ENCODE results near the gene DHRS4L2. TPM values are rescaled to one million over a fixed set of nuclear protein-coding genes. Genes with fewer than 3 reads are reported as not detected.

DHRS4L2 gene
- total RNA-seq, 1 donor from 2014 or later = 28.8 TPM

Other genes with a start within 250 kb of the DHRS4L2 start
- gene DHRS4, start 35.2 kb upstream of the DHRS4L2 start, total RNA-seq = 22.2 TPM
- 0.48 TPM for gene CARMIL3, start 63.1 kb downstream of the DHRS4L2 start, total RNA-seq
- gene CPNE6, start 82.6 kb downstream of the DHRS4L2 start, total RNA-seq = not detected
- gene PCK2, start 105.4 kb downstream of the DHRS4L2 start, total RNA-seq = 44.4 TPM
- 48.2 TPM for gene DCAF11, start 125.8 kb downstream of the DHRS4L2 start, total RNA-seq
- gene NRL, start 126.0 kb downstream of the DHRS4L2 start, total RNA-seq = 1.1 TPM
- 0.60 TPM for gene FITM1, start 141.7 kb downstream of the DHRS4L2 start, total RNA-seq
- gene PSME1, start 147.3 kb downstream of the DHRS4L2 start, total RNA-seq = 123 TPM
- gene EMC9, start 152.7 kb downstream of the DHRS4L2 start, total RNA-seq = 19.1 TPM
- 116 TPM for gene PSME2, start 157.7 kb downstream of the DHRS4L2 start, total RNA-seq
- 39.7 TPM for gene RNF31, start 158.6 kb downstream of the DHRS4L2 start, total RNA-seq
- 44.2 TPM for gene IRF9, start 172.3 kb downstream of the DHRS4L2 start, total RNA-seq
- 5.4 TPM for gene REC8, start 183.2 kb downstream of the DHRS4L2 start, total RNA-seq
- gene IPO4, start 199.9 kb downstream of the DHRS4L2 start, total RNA-seq = 44.6 TPM
- gene TM9SF1, start 206.5 kb downstream of the DHRS4L2 start, total RNA-seq = 30.3 TPM
- gene TSSK4, start 216.8 kb downstream of the DHRS4L2 start, total RNA-seq = not detected
- 49.0 TPM for gene CHMP4A, start 224.6 kb downstream of the DHRS4L2 start, total RNA-seq
- 9.5 TPM for gene MDP1, start 227.1 kb downstream of the DHRS4L2 start, total RNA-seq
- gene NEDD8, start 243.4 kb downstream of the DHRS4L2 start, total RNA-seq = 131 TPM
- gene GMPR2, start 244.0 kb downstream of the DHRS4L2 start, total RNA-seq = 38.9 TPM

Measured in esophagus mucosa (tissue), 1 donor.